ENCODE results near the gene TAS1R1.

The TAS1R1 gene

DNA sequence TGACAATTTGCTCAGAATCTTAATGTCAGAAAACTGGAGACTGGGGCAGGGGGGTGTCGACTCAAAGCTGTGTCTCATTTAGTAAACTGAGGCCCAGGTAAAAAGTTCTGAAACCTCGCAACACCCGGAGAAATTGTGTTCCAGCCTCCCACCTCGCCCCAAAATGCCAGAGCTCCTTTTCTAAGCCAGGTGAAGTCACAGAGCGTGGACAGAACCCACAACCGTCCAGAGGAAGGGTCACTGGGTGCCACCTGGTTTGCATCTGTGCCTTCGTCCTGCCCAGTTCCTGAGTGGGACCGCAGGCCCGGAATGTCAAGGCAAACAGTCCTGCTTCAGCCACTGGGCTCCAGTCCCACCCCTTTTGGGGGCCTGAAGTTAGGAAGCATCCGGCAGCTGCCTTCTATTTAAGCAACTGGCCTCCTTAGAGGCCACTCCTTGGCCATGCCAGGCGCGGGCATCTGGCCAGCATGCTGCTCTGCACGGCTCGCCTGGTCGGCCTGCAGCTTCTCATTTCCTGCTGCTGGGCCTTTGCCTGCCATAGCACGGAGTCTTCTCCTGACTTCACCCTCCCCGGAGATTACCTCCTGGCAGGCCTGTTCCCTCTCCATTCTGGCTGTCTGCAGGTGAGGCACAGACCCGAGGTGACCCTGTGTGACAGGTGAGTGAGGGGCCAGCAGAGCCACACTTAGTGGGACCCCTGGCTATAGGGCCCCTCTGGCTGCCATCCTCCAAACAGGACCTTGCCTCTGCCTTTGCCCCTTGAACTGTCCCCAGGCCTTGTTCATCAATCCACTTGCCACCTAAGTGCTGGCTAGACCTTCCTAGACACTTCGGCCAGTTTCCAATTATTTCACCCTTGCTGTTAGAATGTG, at the start of gene TAS1R1:
Gene TAS1R1 (plus strand): TSS at position 401 of the 872 bp plus-strand sequence. CDS start 67 bp downstream, at position 468.
- no peak for DNase-seq

DNA sequence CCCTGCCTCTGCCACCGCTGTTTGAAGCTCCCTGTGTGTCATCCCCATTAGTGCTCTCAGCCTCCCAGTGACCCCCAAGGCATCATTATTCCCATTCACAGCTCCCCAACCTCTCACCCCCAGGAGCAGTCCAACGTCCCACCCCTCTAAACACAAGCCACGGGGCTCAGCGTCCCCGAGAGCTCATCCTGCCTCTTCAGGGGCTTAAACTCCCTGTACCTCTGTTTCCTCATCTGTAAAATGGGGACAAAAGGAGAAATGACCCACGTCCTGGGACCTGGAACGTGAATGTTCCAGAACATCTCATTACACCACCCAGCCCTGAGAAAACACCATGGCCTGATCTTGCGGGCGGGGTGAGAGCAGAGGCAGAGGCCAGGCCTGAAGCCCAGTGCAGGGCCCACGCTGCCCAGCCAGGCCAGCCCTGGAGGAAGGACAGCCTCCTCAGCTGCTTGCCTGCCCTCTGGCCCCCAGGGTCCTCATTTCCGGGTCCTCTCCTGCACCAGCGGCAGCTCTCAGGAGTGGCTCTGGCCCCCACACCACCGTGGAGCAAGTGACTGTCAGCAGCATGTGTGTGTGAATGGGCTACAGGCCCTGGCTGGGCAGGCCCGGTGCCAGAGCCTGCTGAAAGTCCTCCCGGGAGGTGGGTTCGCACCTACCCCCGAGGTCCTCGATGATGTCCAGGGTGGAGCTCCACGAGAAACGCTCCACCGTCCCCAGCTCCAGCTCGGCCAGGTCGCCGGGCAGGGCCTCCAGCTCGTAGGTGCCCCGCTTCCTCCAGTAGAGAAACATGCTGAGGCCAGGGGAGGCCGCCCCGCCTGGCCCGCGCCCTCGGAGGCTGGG, 49.5 kb upstream of the TAS1R1 start:
- DNase-seq = no peak

DNA sequence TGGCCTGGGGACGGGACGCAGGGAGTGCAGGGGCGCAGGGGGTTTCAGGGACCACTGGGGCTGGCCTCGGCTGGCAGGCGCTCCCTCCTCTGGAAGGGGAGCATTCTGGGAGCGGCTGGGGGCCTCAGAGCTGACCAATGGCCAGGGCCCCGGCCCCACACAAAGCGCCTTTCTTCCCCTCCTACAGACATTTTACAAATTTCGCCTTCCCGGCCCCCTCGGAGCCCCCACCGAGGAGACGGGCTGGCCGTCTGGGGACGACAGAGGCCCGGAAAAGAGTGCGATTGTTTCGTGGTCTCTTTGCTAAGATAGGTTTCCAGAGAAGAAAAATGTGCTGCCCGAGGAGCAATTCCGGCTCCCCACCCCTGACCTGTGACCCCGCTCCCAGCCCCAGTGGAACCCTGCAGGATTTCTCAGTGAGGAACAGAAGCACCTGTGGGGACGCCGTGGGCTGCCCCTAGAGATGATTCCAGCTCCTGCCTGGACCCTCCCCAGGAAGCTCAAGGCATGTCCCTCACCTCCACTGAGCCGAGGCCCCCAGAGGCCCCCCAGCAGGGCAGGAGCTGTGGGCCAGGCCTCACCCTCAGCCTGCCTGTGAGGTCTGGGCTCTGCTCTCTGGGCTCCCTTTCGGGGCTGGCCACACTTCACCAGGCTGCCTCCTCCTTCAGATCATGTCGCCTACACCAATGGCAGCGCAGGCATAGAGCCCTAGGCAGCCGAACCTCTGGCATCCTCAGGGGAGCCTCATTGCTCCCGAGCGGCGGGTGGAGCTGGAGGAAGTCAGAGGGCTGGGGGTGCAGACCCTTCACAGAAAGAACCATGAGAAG, 48.7 kb upstream of the TAS1R1 start:
- no peak for DNase-seq

DNA sequence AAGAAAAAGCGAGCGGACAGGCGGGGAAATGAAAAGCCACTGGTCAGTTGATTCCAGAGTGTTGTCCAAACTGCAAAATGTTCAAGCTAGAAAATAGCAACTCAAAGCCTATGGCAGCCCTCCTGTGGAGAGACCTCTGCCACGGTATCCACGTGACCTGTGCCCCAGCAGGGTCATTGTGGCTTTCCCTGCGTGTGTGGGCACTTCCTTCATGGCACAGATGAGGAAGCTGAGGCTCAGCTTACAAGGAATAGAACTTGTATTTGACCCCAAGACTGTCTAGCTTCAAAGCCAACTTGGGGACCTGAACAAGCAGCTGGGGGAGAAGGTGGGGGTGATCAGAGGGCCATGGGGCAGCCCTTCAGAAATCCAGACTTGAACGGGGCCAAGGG, 48.1 kb upstream of the TAS1R1 start:
- no peak for DNase-seq

DNA sequence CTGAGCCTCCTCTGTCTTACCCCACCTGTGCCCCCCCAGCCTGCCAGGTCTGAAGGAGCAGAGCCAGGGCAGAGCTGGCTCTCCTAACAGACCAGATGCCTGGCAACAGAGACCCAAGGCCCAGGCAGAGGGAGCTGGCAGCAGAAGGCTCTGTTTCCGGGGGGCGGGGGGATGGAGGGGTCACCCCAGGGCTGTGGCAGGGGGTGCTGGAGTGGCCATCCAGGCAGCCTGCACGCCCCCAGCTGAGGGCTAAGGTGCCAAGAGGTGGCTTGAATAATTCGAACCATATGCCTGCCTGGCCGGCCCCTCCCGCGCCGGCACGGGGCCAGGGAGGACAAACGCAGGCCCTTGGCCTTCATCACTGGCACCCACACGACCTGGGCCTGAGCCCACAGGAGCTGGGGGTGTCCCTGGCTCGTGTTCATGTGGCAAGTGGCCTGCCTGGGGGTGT, 47.6 kb upstream of the TAS1R1 start:
- DNase-seq = no peak

DNA sequence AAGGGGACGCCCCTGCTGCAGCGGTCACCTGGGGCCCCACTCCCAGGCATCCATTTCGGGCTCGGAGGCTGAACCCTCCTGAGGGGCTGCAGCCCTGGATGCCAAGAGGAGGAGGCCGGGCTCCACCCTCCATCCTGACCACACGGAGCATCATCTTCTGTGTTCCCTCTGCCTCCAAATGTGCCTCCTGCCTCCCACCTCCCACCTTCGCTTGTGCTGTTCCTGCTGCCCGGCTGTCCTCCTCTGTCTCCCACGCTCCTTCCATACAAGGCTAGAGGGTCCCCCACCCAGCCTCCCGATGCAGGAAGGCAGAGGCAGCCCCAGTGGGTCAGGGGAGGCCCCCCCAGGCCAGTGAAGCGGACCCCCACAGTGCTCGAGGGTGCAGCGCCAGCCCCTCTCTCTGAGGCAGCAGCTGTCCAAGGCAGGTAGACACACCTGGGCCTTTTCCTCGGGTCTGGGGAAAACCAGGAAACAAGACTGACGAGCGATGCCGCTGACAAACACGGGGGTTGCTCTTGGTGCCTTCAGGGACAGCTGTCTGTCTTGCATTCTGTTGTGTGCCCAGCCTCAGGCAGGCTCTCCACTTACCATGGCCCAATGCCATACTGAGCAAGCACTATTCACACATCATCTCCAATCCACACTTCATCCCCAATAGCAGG, 46.8 kb upstream of the TAS1R1 start:
- DNase-seq = no peak

DNA sequence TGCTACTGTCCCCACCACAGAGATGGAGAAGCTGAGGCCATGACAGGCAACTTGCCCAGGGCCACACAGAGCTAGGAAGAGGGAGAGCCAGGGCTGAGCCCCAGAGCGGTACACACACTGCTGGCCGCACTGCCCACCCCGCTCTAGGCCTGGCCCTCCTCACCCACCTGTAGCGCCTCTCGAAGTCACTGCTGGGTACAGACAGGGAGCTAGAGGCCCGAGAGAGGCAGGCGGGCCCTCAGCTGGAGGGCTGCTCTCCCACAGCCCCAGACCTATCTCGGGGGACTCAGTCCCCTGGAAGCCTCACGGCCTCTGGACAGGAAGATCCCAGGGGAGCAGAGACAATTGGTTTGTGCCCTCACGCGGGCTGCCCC, 46.3 kb upstream of the TAS1R1 start:
- DNase-seq = no peak

DNA sequence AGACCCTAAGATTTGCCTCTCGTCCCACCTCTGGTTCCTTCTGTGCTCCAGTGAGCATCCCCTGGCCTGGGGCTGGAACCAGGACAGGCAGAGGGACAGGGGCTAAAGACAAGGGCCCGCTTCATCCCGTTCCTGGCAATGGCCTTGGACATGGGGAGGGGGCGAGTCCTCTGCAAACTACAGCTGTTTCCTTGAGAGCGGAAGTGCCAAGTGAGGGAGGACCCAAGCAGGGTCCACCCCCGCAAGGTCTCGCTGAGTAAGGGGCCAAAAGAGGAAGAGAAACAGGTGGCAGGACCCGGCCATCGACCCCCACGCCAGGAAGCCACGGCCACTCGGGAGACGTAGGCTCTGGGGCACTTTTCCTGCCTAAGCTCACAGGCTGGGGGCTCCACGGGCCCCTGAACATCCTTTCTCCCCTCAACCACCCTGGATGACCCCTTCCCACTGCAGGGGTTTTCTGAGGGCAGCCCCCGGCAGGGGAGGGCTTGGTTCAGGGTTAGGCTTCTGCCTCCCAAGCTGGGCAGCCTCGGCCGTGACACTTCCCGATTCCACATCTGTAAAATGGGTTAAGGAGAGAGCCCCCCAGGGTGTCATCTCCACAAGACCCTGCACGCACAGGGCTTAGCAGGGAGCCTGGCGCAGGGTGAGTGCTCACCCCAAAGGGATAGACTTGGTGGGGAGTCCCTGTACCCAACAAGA, 45.7 kb upstream of the TAS1R1 start:
- no peak for DNase-seq

DNA sequence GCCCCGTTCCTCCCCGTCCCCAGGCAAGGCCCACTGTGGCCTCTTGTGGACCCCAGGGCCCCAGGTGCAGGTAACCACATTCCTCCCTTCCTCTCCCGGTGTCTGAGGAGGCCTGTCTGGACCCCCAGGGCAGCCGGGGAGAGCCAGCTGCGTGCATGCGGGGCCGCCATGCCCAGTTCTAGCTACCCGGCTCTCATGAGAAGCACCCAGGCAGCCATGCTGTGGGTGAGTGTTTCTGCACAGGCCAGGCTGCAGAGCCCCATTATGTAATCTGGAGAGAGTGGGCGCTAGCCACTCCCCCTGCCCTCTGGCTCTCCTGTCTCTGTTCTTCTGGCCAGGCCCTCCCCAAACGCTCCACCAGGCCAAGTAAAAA, 45.2 kb upstream of the TAS1R1 start:
- DNase-seq = no peak

DNA sequence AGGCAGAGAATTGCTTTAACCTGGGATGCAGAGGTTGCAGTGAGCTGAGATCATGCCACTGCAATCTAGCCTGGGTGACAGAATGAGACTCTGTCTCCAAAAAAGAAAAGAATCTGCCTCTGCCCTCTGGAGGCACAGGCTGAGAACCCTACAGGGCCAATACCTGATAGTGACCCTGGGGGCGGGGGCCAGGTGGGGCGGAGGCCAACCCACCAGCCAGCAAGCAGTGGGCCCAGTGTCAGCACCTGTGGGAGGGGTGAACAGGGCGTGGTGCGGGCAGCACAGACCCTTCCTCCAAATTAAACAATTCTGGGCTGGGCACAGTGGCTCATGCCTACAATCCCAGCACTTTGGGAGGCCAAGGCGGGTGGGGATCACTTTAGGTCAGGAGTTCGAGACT, 44.6 kb upstream of the TAS1R1 start:
- DNase-seq = no peak

DNA sequence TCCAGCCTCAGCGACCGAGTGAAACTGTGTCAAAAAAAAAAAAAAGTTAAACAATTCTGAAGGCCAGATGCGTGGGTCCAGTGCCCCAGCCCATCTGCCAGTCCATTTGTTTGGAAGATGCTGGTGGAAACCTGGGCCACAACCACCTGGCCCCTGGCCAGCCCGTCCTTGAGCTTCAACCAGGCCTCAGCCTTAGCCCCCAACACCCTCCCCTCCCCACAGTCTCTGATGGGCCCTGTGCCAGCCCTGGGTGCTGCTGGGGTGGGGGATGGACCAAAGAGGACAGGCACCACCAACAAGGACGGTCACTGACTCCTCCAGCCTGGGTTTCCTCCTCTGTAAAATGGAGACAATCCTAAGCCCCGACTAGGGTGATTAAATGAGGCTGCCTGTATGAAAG, 44.1 kb upstream of the TAS1R1 start:
- DNase-seq = no peak

DNA sequence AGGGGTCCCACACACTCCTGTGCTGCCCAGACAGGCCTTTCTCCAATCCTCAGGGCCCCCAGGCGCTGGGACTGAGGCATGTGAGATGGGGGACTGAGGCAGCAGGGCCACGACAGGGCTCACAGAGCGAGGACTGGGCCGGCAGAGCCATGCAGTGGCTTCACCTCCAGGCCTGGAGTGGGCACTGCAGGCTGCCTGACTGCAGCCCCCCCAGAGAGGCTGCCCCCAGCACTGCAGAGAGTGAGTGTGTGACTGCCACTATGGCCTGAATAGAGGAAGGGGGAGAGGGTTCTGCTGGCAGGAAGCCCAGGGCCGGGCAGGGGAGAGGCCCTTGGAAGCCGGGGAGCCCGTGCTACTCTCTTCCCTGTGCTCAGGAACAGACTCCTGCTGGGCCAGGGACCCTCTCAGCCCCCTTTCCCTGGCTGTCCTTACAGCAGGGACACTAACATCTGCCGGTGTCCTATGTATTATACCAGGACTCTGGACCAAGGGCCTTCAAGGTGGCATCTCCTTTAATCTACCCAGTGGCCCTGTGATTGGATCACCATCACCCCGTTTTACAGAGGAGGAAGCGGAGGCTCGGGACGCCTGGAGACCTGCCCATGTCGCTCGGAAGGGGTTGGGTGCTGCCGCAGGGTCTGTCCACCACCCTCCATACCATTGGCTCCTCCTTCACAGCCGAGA, 43.4 kb upstream of the TAS1R1 start:
- no peak for DNase-seq

DNA sequence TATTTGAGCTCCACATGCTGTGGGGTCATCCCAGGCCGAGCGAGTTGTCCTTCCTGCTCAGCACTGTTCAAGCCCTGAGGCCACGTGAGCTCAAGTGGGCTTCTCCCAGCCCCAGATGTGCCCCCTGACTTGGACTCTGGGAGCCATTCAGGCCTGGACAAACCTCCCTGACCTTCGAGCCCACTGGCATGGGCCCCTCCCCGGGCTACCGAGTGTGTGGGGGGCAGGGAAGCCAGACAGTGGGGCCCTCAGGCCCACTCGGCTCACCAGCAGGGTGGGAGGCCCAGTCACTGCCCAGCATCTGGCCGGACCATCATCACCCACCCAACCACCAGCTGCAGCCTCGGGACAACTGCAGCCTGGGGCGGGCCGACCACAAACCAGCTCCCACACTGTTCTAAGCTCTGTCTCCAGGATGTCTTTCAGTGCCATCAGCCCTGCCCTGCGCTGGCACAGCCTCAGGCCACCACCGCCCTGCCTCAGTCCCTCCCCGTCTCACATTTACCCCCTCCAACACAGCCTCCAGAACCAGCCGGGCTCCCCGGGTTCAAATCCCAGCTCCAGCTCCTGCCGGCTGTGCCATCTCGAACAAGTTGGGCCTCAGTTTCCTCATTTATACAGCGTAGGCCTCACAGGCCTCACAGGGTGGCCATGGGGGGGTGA, 42.7 kb upstream of the TAS1R1 start:
- no peak for DNase-seq

DNA sequence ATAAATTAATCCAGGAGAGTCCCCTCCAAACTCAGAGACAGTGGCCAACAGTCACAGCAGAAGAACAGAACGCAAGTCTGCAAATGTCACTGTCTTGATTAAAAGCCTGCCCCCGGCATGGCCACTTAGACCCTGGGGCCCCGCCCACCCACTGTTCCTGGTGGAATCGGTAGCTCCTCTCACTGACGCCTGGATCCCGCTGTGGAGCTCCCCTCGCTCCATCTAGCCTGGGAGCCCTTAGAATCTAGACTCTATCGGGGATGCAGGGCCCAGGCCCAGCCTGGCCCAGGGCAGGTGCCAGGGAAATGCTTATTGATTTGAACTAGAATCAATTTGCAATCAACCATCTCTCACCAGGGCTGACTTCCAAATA, 42.2 kb upstream of the TAS1R1 start:
- DNase-seq = no peak

DNA sequence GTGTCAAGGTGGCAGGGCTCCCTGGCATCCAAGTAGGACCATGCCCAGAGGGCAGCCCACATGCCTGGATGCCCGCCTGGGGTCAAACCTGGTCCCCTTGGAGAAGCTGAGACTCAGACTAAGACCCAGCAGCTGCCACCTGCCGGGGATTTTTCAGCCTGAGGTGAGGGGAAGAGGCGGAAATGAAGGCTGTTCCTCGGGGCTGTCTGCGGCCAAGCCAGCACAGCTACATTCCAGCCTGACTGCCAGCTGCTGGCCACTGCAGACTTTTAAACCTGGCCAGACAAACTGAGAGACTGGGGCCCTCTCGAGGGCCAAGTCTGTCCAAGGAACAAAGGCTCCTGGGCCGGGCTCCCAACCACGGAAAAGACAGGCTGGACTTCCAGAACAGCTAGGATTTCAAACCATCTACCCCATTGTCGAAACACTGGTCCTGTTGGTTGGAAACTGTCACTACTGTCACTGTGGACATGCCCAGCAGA, 41.7 kb upstream of the TAS1R1 start:
- DNase-seq = no peak

DNA sequence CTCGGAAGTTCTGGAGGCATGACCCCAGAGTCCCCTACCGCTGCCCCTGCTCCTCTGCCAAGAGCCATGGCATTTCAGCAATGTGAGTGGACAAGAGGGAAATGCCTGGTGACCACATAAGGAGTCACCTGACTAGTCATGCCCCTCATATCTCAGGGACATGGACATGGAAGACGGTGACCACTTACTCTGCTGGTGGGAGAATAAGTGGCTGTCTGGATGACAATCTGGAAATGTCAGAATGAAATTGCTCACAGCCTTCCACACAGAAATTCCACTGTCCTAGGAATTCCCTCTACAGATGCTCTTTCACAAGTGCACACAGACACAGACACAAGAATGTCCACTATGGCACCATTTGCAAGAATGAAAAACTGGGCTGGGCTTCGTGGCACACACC, 39.3 kb upstream of the TAS1R1 start:
- no peak for DNase-seq

DNA sequence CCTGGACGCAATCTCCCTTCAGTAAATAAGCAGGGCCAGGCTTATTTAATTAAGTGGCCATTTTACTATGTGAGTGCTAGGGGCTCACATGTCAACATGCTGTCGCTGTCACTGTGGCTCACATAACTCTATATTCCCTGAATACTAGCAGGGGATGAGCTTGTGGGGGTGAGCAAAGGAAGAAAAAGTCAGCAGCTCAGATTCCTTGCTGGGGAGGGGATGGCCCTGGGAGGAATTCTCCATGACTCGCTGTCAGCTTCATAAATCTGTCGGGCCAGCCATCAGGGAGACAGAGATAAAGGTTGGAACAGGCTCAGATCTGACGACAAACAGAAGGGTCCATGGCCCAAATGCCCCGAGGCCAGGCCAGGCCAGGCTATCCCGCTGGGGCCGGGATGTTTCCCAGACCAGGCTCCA, 37.7 kb upstream of the TAS1R1 start:
- DNase-seq = no peak

DNA sequence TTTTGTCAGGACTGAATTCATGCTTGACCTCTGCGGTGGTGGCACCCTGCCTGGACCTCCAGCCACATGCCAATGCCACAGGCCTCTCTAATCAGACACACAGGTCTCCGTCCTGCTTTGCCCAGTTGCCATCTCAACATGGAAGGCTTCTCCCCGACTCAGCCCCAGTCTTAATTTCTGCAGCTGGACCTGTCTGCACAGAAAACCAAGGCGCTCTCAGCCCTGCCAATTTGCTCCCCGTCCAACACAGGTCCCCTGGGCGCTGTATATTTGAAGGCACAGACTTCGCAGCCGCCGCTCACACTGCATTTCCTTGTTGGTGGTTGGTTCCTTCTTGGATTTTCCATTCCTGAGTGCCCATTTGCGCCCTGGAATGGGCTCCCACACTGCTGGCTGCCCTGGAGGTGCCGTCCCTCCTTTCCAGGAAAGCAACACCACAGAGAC, 35.6 kb upstream of the TAS1R1 start:
- DNase-seq = no peak

DNA sequence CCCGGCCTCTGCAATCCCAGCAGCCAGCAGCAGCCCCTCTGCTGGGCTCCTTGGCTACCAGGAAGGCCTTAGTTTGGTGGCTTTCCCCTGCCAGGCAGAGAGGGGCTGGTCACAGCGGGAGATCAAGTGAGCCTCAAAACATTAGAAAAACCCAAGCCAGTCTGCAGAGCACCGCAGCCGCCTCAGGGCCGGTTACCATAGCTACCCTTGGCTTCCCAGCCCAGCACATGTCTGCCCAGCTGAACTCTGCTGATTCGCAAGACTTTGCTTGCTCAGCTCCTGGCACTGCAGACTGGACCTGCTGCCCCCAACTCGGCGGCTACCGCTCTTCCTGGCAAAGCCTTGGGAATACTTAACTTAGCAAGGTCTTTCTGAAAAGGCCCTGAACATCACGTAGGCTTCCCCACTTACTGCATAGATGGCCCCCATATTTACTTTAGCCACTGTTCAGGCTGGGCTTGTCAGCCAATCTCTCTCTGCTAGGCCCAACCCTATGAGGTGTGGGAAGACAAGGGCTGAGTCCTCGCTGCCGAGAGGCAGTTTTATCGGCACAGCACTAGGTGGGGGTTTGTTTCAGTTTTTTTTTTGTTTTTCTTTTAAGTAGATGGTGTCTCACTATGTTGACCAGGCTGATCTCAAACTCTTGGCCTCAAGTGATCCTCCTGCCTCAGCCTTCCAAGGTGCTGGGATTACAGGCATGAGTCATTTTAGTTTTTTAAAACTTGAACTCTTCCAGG, 35.0 kb upstream of the TAS1R1 start:
- no peak for DNase-seq

DNA sequence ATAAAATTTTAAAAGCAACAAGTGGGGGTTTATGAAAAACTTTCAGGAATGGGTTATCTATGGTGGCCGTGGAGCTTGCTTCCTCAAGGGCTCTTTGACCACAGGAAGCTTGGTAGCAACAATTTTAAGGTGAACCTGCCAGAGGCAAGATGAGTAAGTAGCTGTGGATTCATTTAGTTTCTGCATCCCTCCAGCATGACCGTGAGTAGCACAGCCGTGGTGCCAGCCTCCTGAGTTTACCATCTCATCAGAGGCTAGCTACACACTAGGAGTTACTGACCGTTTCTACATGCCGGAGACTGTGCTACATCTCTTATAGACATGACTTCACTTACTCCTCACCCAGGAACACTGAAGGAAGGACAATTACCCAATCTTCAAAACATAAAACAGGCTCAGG, 33.6 kb upstream of the TAS1R1 start:
- no peak for DNase-seq

Measured in activated effector memory CD4-positive, alpha-beta T cell treated with anti-CD3 and anti-CD28 coated beads, Interleukin-2, amount 50 U/mL, for 16 hours (primary cell).